Measurements from ENCODE around the gene MAP1A.

The MAP1A gene

DNA sequence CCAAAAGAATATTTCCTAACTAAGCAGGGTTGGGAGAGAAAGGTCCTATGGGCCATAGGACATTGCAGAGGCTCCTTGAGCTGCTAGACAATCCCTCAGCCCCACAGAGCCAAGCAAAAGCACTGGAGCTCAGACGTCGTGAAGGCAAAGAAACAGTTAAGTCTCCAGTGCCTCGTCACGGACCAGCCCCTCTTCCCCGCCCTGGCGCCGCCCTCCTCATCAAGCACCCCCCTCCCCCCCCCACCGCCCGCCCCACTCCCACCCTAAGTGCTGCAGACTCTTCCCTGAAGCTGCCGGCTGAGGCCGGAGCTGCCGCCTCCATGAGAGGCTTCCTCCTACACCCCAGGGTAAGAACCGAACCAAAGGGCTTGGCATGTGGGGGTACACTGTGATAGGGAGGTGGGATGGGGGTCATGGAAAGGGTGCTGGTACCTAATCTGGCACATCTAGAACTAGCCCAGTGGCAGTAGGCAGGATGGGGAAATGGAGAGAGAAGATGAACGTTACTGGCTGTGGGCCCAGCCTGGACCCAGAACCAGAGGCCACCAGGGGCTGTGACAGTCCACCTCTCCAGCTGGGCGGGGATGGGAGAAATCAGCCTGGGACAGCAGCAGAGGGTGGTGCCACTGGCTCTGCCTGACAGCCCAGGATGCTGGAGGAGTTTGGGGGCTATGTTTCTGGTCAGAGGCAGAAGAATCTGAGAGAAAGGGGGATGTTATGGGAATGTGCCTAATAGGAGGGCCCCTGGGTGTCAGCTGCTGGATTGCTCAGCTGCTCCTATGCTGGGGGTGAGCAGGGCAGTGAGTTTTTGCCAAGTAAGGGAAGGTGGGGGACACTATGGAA lies at the start of gene MAP1A:
TSS of gene MAP1A (plus strand) at position 255 of the 843 bp plus-strand sequence. CDS start 3,866 bp downstream, outside the sequence.
- DNase-seq = no peak

DNA sequence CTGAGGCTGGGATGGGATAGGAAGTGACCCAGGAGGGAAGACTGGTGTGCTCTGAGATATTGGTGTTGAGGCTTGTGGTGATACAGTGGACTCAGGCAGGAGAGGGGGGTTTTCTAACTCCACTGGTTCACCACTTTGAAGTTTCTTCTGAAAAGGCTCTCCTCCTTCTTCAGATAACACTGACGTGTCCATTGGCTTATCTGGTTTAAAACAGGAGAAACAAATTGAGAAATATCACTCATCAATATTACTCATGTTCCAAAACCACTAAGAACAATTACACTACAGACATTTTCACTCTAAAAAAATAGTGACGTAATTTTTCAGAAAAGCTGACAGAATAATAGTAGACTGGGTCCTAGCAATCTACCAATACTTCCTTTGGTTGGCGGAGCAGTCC lies 47.5 kb upstream of the MAP1A start:
- no peak for DNase-seq

DNA sequence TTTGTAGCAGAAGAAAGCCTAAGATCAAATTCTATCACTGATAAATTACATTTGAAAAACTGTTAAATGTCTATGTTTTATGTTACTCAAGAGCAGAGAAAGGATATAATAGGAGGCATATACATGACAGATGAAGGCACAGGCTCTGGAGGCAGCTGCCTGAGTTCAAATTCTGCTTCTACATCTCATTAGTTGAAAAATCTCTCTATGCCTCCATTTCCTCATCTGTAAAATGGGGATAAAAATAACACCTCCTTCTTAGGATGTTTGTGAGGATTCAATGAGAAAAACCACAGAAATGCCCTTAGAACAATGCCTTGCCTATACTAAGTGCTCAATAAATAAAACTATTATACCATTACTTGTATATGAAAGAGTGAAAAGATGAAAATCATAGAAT lies 45.4 kb upstream of the MAP1A start:
- no peak for DNase-seq

DNA sequence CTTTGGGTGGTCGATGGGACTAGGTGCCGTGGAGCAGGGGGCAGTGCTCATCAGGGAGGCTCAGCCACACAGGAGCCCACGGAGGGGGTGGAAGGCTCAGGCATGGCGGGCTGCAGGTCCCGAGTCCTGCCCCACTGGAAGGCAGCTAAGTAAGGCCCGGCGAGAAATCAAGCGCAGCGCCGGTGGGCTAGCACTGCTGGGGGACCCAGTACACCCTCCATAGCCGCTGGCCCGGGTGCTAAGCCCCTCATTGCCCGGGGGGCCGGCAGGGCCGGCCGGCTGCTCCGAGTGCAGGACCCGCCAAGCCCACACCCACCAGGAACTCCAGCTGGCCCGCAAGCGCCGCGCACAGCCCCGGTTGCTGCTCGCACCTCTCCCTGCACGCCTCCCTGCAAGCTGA lies 43.5 kb upstream of the MAP1A start:
- no peak for DNase-seq

DNA sequence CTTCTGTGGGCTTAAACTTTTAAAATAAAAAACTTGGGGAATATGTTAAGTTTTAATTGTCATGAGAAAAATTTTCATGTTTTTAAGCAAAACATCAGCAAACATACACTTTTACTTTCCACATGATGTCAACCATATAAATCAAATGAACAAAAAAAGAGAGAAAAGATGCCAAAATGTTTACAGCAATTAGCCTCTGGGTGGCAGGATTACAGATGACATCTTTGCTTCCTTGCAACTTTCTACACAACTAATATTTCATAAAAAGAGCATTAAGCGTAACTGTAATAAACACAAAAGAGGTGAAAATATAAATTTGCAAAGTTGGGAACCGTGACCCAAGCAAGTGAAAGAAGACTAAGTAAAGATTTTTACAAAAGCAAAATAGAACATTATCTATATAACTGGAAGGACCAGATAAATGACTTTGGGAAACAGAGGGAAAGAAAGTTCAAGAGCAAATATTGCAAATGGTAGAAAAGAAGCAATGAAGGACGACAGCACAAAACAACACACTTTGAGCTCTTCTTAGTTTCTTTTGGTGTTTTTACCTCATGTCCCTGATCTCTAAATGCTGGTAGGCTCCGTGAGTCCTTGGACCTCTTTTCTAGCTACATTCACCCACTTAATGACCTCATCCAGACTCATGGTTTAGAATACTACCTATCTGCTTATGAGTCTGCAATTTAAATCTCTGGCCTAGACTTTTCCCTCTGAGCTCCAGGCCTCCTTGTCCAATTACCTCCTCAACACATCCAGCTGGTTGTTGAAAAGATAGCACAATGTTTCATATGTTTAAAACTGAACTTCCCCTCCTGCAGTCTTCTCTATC lies 33.9 kb upstream of the MAP1A start:
- DNase-seq = no peak

DNA sequence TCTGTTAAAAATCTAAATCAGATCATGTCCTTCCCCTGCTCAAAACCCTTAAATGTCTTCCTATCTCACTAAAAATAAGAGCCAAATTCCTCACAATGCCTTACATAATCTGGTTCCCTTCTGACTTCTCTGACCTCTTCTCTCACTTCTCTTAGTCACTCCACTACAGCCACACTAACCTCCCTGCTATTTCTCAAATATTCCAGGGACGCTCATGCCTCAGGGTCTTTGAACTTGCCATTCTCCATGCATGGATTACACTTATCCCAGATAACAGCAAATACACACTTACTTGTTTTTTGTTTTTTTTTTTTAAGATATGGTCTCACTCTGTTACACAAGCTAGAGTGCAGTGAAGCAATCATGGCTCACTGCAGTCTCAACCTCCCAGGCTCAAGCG lies 33.0 kb upstream of the MAP1A start:
- DNase-seq = no peak

DNA sequence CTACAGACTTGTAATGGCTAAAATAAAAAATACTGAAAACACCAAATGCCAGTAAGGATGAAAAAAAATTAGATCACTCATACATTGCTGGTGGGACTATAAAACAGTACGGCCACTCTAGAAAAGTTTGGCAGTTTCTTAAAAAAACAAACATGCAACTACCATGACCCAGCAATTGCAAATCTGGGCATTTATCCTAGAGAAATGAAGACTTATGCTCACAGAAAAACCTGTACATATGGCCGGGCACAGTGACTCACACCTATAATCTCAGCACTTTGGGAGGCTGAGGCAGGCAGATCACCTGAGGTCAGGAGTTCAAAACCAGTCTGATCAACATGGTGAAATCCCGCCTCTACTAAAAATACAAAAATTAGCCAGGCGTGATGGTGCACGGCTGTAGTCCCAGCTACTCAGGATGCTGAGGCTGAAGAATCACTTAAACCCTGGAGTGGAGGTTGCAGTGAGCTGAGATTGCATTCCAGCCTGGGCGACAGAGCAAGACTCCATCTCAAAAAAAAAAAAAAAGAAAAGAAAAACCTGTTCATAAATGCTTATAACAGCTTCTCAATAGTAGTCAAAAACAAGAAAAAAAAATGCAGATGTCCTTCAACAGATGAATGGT lies 30.0 kb upstream of the MAP1A start:
- no peak for DNase-seq

DNA sequence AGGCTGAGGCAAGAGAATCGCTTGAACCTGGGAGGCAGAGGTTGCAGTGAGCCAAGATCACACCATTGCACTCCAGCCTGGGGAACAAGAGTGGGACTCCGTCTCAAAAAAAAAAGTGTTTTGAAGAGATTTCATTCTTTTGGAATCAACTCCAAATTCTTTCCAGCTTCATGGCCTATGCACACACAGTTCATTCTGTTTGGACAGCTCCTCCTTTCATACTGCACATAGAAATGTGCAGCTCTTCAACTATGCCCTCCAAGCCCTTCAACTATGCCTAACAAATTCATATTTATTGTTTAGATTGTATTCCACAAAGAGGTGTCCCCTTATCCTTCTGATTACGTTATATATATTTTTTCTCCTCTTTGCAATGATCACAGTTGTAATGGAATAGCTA lies 28.6 kb upstream of the MAP1A start:
- DNase-seq = no peak

DNA sequence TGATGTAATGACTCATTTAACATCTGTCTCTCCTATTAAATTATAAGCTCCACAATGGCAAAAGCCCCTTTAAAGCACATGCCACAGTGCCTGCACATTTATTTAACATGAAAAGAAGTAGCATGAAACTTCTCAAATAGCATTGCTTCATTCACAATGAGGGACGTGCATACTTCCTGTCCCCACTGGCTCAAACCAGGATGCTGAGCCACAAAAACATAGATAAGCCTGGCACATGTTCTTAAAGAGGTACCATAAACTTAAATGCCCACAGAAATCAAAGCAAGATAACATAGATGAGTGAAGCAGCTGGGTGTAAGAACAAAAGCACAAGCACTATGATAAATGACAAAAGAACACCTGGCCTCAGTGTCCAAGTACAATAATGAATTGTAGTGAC lies 28.2 kb upstream of the MAP1A start:
- no peak for DNase-seq

DNA sequence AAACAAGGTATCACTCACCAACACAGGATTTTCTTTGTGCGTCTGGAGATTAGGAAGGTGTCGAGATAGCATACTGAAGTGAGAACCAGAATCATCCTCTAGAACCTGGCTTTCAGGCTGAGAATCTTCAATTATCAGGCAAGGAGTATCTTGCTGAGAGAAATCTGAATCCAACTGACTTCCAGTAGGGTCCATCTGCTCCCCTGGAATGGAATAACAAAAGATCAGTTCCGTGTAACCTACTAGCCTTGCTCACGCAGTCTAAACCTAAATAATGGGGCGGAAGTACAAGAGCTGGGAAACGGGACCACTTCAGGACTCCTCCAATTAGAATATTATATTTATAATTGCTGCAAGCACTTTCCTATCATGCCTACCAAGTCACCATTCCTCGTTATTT lies 25.1 kb upstream of the MAP1A start:
- DNase-seq = no peak

DNA sequence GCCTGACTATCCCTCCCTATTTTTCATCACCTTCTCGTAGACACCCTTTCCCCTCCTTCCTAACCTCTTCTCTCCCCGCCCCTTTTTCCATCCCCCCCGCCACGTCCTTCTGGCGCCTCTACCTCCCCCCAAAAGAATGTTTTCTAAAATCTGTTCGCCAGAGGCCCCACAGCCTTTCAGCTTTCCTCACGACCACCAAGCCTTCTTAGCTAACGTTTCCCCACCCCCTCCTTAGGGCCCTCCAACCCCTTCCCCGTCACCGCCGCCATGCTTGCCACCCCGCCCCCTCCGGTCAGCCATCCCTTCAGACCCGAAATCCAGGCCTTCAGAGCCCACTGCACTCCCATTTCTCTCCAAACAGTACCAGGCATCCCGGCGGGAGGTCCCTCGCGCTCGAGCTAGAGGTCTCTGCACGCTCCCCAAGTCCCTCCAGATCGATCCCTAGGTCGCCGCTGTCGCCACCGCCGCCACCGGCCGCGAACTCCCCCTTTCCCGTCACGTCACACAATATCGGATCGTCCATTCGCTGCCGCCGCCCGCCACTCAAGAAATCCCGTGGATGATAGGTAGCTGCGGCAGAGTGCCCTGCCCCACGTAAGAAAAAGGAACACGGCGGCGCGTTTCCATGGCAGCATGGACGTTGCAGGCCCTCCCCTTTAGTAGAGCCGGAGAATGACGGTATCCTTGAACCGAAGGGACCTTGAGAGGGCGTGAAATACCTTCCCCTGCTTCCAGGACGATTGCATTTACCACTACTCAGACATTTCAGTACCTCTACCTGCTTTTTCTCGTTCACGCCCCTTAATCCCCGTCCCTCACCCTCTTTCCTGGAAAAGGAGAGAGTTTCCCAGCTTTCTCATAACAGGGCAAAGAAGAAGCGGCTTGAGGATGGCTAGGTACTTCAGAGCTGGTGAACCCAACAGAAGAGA lies 24.5 kb upstream of the MAP1A start, which contains the start of gene TP53BP1:
TSS of gene TP53BP1 (minus strand) at position 484 of the 929 bp plus-strand sequence. CDS start at position 371, 113 bp downstream.
- DNase-seq = peak; percentile 97

DNA sequence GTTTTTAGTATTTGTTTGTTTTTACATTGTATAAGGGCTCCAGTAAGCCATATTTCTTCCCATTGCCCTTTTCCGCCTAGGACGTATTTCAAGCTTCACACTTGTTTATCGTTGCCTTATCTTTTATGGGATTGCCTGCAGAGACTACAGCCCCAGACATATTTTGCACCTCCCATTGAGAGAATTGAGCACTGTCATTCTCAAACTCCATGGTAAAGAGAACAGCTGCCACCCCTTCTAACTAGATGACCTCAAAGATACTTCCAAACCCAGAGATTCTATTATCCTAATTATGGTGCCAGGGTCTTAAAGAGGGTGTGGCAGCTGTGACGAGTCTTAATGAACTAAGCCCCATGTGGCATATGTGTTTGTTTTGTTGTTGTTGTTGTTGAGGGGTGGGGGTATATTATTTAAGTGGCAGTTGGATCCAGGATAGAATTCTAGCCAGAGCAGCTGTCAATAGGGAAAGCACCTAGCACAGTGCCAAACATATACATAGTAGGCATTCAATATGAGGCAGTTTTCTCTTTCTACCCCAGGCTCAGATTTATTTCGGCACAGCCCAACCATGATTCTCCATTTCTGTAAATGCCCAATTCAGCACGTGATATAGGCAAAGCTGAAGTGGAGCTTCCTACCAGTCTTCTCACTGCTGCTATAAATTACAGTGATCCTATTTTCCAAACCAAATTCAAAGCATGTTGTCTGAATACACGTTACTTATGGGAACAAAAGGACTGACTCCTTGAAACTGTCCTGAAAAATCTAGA lies 23.5 kb upstream of the MAP1A start:
- no peak for DNase-seq

DNA sequence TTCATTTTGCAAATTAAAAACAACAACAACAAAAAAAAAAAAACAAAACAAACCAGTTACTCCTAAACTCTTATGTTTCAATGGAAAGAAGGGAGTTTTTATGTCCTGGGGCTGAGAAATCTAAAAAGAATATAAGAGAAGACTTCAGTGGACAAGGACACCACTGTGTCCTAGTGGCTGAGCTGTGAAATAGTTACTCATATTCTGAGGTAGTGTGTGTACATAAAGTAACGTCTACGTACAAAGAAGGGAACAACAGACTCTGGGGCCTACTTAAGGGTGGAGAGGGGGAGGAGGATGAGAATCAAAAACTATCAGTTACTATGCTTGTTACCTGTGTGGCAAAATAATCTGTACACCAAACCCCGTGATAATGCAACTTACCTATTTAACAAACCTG lies 18.4 kb upstream of the MAP1A start:
- no peak for DNase-seq

DNA sequence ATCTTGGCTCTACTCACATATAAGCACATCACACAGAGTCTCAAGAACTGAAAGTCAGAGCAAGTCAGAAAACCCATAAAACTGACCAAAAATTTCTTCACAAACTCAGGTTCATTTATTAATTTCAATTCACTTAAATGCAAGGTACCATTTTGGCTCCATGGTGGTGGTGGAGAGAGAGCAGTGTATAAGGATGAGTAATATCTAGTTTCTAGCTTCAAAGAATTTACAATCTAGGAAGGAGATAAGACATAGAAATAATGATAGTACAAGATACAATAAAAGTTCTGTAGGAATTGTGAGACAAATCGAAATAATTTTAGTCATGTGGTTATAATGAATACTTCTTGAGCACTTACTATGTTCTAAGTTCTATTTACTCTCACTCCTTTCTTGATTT lies 17.8 kb upstream of the MAP1A start:
- no peak for DNase-seq

DNA sequence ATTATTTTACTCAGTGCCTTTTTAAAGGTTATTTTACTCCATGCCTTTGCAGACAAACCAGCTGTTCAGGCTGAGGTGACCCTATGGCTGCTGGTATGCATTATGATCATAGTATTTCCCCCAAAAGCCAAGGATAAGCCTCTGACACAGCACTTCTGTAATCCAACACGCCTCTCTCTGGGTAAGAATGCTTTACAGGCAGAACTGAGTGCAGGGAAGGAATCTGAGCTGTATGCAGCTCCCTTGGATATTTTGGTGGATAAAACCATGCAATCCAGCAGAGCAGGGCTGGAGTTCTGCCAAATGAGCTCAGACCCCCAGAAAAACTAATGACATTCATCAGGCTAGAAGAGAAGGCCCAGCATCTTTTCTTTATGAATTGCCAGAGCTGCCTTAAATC lies 11.7 kb upstream of the MAP1A start:
- DNase-seq = no peak

DNA sequence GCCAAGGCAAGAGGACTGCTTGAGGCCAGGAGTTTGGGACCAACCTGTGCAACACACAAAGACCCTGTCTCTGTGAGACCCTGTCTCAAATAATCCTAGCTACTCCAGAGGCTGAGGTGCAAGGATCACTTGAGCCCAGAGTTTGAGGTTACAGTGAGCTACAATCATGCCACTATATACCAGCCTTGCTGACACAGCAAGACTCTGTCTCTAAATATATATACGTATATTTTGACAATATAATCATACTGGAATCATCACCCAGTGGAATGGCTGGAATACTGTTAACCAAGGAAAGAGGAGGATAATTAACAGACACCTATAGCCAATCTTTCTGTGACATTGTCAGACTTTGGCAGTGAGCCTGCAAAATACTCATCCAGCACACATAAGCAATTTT lies 9.0 kb upstream of the MAP1A start:
- DNase-seq = no peak

DNA sequence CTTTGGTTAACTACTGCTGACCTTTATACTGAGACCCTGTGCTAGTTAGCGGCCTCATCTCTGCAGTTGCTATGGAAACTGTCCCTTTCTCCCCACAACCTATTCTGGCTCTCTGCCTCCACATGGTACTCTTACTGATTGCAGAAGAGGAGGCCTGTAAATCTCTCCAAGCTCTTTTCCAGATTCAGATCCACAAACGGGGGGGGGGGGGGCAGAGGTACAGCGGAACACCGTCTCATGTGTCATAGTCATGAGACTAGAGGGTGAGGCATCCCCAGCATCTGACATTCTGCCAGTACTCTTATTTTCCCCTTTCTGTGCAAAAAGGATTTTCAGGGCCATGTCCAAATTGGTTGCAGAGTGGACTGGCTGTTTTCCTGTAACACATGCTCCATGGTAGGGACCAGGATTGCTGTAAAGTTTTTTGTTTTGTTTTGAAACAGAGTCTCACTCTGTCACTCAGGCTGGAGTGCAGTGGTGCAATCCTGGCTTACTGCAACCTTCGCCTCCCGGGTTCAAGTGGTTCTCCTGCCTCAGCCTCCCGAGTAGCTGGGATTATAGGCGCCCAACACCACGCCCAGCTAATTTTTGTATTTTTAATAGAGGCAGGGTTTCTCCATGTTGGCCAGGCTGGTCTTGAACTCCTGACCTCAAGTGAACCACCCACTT lies 8.3 kb upstream of the MAP1A start:
- no peak for DNase-seq

DNA sequence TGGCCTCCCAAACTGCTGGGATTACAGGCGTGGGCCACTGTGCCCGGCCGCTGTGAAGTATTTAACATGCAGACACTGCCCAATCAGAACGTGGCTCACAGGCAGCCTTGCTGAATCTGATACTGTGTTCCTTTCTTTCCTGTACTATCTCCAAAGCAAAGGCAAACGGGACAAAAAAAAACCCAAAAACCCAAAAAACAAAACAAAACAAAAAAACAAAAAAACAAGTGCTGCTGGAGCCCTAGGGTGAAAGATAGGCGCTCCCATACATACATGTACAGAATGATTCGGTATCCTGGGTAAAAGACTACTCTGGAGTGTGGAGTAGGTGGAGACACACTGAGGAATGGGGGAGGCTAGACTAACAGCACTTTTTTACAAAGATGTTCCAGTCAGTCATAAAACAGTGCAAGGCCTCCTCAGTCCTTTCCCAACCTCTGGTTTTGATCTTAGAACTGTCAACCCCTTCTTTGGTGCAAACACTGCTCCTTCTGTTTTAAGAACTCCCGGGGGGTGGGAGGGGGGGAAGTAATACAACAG lies 7.7 kb upstream of the MAP1A start:
- DNase-seq = no peak

DNA sequence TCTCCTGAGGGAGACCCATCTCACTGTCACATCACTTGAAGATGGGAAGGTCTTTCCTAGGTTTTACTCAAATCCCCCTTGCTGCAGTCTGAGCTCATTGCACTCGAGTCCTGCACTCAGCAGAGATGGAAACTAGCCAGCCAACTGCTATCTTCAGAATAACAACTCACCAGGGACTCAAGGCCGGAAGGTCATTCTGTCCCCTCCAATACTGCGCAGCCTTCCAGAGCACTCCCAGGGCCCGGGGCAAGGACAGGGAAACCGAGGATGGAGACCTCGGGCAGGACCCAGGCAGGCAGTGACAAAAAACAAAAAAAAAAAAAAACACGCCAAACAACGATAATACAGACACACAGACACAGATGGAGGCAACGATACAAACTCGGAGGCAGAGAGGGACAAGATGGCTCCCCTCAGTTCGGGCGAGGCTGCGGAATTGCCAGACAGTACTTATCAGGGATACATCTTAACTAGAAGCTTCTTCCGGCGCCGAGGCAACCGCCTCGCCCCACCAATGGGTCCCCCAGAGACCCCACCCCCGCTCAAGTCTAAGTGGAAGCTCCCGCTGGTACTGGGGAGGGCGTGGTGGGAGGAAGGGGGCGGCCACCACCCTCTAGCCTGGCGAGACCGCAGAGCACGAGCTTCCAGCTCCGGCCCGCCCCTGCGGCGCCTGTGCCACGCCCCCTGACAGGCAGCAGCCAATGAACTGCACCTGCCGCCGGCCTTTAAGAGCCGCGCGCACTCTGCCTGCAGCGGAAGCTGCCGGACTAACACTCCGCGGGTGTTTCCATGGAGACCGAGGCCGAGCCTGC lies 7.0 kb upstream of the MAP1A start:
- peak; percentile 97 for DNase-seq
